ENCODE measurements around the gene RBM33.
"Not testable (repeated sequence)": the region's sequence is repeated elsewhere in the genome, so short reads cannot be mapped to it uniquely, and the experiment has no call there.

The RBM33 gene

DNA sequence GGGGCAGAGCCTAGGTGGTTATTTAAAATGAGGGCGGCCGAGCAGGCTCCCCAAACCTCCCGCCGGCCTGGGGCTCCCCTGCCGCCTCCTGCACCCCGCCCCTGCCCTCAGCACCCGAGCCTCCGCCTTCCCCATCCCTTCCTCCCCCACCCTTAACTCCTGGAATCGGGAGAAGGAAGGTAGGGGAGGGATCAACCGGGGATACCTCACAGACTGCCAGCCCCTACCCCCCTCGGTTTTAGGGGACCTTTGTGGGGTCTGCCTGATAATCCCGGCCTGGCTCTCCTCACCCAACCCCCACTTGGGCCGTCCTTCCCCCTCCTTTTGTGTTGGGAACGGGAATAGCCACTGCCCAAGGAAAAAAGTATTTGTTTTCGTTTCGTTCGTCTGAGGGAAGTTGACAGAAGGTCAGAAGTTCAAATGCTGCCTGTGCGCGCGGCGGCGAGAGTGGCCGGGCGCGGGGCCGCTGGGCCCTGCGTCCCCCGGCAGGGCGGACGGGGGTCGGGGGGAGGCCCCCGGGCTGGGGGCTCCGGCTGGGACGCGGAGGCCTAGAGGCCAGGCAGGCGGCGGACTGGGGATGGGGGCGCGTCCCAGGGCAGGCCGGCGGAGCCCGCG lies 165.0 kb downstream of the RBM33 start:
- peak; percentile 84 for DNase-seq (ENCODE audit: low spot score)

DNA sequence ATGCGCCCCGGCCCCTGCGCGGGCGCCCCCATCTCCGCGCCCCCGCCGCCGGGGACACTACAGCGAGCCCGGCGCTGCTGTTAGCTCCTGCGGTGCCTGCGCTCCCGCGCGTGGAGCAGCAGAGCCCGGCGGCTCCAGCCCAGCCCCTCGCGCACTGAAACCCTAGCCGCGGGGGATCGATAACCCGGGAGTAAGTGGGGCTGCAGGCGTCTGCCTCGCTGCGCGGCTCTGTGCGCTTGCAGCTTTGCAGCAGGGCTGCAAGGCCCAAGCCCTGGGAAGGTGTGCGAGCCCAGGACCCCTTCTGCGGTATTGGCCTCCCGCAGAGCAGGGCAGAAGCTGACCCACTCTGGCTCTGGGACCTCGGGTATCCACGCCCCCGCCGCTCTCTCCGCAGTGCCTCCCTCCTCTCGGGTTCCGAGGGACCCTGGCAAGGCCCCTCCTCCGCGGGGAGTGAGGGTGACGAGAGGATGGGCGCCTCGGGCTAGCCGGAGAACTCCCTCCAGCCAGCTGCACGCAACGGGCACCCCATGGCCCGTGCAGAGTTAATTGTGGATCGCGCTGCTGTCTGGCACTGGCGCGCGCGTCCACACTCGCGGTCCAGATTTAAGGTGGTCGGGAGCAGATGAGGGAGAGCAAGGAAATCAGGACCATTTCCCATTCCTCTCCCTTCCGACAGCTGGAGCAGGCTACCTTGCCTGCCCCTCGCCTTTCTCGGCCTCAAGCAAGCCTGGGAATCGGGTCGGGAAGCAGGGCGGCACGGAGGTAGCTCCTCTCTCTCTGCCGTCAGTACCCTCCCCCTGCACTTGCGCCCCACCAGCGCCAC lies 165.7 kb downstream of the RBM33 start:
- no peak for DNase-seq (ENCODE audit: low spot score)

DNA sequence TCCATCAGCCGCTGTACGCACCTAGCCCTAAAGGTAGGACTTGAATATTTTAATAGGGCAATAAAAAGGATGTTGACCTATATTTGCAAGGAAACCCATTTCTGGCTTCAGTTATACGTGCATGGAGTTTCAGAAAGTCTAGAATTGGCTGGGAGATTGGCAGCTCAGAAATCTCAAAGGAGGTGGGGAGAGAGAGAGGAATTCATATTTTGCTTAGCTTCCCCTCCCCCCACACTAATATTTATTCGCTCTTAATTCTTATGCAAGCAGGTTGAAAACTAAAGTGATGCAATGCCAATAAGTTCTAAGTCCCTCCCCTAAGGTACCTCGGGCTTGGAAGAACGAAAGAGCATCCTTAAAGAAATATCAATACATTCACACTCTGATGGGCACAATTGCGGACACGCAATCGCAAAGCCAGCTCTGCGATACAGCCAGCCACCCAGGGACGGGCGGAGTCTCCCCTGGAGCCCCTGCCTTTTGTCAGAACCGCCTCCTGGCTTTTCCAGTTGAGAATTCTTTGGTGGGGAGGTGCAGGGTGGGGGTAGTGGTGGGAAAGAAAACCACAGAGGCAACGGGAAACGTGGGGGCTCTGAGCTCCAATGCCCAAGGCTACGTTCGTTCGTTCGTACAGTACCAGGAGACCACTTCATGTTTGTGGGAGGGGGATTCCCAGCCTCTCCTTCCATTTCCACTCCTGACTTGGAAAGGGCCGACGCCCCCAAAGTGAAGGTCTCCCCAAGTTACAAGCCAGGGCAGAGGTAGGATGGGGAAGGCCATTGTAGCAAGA lies 166.5 kb downstream of the RBM33 start:
- DNase-seq (ENCODE audit: low spot score) = no peak

DNA sequence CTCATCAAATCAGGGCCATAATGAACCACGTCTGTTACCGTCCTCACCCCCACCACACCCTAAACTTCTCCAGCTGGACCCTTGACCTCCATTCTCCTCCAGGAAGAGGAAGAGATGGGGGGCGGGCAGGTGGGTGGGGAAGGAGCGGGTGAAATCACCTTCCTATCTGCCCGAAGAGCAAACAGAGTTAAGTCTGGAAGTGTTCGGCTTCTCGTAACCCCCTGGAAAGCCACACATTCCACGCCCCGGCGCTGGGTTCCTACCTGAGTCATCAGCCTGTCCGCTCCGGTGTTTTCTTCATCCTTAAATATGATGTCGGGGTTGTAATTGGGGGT lies 167.1 kb downstream of the RBM33 start:
- DNase-seq (ENCODE audit: low spot score) = no peak

DNA sequence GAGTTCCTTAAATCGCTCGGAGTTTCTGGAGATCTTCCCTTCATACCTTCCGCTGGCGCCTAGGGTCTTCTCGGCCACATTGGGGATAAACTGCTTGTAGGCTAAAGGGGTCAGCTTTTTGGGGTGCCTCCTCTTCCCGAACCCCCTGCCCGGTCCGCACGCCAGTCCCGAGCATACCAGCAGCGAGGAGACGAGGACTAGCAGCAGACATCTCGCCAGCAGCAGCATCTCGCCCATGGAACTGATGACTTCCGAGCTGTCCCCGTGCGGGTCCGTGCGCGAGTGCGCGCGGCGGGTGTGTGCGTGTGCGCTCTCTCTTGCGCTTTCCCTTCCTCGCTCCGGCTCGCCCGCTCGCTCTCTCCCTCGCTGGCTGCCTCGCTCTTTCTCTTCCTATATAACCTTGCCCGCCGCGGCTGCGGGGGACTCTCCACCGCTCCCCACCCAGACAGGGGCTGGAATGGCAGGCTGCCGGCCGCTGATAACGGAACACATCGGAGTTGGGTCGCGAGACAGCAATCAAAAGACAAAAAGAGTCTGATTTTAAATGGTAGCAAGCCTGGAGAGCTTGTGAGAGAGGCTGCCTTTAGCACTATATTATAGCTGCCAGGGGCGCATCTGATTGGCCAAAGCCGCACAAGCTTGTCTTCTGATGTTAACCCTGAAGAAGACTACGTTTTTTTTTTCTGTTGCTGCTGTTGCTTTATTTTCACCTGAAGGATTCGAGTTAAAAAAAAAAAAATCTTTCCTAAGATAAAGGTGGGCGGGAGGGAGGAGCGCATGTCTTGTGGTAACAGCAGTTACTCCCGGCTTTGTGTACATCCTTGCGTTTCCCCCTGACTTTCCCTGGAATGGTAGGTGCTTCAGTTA lies 167.7 kb downstream of the RBM33 start, which contains the start of gene SHH:
Gene SHH, minus strand, starts transcription at position 569 of the 867 bp plus-strand sequence. Its CDS starts 341 bp downstream, at position 228.
- no peak for DNase-seq (ENCODE audit: low spot score)

DNA sequence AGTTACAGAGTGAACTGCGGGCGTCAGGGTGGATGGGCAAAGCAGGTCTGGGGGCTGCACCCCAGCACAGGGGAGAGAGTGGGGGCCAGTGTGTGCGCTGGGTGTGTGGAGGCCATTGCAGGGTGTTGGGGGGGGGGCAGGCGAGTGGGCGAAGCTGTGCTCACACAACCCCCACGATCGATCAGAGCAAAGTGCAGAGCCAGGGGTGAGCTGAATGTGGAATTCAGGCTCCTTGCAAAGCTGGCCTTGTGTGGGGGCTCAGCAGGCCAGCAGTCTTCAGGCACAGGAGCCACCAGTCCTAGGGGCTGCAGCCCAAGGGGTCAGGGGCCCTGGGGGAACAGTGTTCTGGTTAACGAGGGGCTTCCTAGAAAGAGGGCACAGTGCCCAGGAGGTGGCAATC lies 168.7 kb downstream of the RBM33 start:
- no peak for DNase-seq (ENCODE audit: low spot score)

DNA sequence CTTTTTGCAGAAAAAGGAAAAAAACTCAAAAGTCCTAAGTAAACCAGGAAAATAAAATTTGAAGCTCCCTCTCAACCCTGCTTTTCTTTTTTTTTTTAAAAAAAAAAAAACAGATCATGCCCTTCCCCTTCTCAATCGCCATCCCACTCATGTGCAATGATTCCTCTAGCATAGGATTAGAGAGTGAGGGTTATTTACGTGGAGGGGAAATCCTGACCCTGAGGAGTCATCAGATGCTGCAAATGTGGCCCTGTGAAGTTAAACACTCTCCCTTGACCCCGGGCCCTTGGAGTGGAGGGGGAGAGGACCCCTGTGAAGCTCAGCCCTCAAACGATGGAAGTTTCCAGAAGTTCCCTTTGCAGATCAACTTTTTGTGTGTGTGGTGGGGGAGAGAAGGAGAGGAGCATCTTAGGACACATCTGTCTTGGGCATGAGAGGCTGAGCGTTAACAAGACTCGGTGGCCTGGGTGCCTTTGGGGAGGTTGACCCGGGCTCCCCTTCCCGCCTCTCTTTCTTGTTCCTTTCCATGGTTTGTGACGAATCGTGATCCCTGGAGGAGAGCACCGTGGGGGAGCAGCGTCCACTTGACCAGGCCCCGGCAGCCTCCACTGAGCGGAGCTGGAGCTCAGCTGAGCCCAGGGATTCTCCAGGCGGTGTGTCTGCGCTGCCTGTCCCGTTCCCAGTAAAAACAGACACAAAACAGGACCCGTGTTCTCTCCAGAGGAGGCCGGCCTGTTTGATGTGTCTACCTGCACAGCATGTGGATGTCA lies 169.3 kb downstream of the RBM33 start:
- DNase-seq (ENCODE audit: low spot score) = no peak

DNA sequence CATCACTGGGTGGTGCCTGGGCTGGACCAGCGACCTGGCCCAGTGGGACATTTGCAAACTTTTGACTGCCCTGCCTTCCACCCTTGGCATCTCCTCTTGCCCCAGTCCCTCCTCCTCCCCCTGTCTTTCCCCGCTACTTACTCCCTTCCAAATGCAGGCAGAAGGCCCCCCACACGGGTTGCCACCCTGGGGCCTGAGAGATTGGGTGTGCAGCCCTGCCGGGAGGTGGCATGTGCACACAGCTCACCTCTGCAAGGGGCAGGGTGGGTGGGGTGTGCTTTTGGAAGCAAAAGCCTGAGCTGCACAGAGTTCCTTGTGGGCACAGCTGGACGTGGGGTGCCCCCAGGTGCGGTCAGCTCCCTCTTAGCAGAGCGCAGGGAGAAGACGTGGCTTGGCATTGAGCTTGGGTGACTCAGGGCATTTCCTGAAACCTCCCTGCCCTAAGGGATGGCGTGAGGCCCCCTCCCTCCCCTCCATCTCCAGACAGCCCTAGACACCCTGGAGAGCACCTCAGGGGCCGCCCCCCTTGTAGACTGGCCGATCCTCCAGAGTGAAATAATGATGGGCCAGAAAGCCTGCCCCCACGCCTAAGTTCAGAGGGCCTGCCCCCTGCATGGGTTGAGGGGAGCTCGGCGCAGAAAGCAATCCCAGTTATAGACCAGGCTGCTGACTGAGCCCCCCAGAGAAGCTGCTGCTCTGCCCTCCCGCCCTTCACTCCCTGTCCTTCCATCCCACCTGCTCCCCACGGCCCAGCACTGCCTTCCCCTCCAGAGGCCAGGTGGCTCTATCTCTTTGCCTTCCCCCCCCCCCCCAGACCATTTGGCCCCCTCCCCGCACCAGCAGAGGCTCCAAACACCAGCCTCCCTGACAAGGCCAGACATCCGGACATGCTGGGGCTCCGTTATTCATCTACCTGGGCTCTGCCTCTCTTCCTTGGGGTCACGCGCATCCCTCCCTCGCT lies 170.1 kb downstream of the RBM33 start:
- no peak for DNase-seq (ENCODE audit: low spot score)

DNA sequence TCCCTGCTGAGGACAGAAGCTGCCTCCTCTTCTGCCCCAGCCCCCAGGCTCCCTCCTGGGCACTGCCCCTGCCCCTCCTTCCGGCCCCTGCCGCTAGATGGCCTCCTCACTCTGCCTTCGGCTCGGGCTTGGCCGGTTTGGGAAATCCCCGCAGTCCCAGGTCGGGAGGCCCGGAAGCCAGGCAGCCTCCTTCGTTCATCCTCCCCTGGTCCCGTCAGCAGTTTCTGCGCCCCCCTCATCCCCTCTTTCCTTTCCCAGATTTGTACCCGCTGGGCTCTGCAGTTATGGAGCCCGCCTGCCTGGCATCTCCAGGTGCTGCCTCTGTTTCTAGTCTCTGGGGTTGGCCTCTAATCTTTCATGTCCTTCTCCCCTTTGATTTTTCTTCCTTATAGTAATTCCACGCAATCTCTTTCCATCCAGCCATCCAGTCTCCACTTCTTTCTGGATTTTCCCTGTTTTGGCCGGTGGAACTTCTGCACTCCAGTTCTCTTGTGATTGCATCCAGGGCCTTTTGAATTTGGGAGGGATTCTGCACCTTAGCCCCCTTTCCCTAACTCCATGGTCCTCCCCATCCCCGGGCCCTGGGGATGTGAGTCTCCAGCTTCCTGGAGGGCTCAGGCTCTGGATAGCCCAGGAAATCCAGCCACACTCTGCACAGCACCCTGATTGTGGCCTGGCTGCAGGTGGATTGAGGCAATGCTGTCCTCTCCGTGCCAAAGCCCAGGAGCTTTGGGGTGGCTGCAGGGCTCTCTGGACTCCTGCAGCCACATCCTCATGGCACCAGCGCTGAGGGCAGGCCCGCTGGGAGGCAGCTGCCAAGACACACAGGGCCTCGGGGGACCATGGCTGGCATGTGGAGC lies 171.1 kb downstream of the RBM33 start:
- peak; percentile 93 for DNase-seq (ENCODE audit: low spot score)

DNA sequence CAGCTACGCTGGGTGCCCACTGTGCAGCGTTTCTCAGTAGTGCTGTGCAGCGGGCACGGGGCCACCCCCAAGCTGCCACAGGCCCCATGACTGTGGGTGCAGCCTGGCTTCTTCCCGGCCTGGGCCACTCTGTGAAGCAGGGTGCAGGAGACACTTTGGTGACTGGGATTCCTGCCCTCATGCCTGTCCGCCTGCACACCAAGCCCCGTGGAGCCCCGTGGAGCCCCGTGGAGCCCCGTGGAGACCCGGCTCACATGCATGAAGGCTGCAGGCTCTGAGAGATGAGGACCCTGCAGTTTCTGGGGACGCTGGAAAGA lies 171.7 kb downstream of the RBM33 start:
- no peak for DNase-seq (ENCODE audit: low spot score)

DNA sequence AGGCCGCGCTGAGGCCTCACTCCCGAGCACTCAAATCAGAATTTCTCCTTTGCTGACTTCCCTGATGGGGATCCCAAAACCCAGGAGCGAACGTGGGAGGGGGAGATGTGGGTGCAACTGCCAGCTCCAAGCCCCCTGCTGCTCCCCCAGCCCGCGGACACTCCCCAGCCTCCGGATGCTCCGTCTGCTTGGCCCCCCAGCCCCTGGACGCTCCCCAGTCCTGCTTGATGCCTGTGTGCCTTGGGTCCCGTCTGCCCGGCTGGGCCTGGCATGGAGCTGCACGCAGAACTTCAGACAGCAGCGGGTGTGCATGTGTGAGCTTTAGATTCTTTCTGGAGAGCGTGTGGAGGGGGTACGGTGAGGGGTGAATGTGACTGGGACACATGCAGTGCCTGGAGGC lies 172.5 kb downstream of the RBM33 start:
- DNase-seq (ENCODE audit: low spot score) = no peak

DNA sequence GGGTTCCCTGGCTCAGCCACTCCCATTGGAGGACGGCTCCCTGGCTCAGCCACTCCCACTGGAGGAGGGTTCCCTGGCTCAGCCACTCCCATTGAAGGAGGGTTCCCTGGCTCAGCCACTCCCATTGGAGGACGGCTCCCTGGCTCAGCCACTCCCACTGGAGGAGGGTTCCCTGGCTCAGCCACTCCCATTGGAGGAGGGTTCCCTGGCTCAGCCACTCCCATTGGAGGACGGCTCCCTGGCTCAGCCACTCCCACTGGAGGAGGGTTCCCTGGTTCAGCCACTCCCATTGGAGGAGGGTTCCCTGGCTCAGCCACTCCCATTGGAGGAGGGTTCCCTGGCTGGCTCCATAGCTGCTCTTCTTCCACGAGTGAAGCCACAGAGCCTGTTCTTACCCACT lies 173.1 kb downstream of the RBM33 start:
- not testable (repeated sequence) for DNase-seq (ENCODE audit: low spot score)

DNA sequence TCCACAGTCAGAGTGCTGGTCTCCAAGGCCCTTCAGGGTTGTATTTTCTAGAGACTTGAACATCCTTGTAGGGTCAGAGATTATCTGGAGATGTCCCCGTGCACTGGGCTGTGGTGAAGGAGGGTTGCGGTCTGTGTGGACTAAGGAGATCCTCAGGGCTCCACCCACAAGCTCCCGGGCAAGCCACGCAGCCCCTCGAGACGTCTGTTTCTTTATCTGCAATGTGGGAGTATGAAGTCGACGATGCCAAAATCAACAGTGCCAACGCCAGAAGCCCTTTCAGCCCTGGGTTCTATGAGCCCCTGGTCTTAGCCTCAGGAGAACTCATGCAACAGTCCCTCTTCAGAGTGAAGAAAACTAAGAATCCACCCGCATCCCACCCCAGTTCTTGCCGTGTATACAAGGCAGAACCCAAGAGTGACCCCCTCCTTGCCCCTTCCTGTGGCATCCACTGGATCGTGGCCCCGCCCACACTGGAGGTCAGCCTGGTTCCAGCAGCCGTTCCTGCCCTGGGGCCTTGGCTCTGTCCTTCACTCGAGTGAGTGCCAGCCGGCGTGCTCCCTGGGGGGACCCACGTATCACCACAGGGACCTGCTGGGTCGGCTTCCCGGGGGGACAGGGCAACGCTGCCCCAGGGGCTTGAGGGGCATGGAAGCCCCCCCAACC lies 173.8 kb downstream of the RBM33 start:
- DNase-seq (ENCODE audit: low spot score) = no peak

DNA sequence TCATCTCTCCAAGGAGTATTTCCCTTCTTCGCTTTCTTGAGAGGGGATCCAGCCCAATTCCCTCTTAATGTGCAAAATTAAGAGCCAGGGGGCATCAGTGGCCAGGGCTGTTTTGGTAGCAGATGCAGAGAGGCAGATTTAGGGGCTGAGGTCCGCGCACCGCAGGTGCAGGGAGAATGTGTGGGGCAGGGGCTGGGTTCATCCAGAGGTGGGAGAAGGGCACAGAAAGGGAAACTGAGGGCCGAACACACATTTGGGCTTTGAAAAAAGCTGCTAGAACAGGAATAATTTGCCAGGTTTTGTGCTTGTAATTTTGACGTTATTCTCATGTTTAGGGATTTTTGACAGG lies 174.3 kb downstream of the RBM33 start:
- DNase-seq (ENCODE audit: low spot score) = no peak

DNA sequence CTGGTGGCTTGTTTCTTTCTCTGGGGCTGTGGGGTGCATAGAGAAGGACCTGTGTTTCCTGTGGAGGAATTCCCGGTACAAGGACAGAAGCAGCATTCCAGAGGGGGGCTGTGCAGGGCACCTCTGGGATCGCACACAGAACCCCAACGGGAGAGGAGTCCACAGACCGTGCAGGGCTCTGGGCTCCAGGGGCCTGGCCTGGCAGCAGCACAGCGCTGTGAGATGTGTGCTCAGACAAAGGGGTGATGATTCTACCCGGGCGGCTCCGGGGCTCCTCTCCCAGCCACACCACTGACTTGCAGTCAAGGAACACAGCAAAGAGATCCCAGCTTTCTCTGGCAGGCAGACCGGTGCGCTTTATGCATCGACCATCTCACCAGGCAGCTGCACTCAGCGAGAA lies 174.7 kb downstream of the RBM33 start:
- DNase-seq (ENCODE audit: low spot score) = no peak

DNA sequence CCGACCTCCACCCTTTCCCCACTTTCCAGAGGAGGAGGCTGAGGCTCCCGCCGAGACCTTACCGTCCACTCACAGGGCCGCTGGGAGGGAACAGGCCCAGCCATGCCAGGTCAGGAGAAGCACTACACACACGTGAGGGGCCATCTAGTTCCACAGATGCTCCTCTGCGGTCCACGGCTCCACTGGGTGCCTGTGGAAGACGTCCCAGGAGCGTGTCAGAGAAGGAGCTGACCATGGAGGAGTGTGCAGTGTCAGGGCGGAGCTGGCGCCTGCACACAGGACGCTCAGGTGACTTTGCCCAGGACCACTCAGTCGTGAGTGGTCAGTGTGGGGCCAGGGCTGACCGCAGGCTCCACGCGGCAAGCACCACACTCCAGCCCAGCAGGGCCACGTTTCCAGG lies 175.8 kb downstream of the RBM33 start:
- no peak for DNase-seq (ENCODE audit: low spot score)

DNA sequence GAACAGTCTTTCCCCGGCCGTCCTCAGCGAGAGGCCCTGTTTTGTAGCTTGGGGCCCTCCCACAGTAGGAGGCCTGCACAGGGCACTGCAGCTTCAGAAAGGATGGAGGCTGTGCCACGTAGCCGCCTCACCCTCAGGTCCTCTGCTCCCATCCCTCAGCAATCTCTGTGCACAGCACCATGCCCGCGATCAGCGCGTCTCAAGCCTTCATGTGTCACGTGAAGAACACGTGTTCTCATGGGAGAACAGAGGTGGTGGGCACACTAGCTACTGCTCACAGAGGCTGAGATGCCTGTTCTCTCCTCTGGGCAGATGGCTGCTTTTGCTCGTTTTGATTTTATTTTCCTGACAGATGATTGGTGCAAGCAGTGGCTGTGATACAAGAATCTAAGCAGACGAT lies 176.3 kb downstream of the RBM33 start:
- no peak for DNase-seq (ENCODE audit: low spot score)

DNA sequence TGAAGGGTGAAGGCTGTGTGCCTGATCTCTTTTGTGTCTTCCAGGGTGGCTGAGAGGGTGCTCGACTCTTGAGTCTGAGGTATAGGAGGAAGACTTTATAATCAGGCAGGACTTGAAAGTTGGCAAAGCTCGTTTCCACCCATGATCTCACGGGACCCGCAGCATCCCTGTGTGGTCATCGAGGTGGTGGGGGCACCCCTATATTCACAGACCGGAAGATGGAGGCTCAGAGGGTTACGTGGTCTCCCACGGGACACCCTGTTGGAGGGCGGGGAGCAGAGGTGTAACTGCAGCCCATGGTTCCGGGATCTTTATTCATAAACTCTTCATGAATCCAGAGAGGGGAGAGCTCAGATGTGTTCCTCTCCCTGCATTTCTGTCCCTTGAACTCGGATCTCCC lies 177.4 kb downstream of the RBM33 start:
- no peak for DNase-seq (ENCODE audit: low spot score)

Data from HuH-7.5 (cell line).